Endothelial cell (in vitro differentiated cells): ENCODE results near the gene PAIP1. TPM values are rescaled to one million over a fixed set of nuclear protein-coding genes. Genes with fewer than 3 reads are reported as not detected.

Experiments used
- DNase-seq: peaks from one replicate; pipeline ENCODE4 v3.0.0; 2021; ENCODE audit warnings: low spot score
- H3K27ac Mint-ChIP-seq: one replicate; pipeline ENCODE4 v1.8.0; 2021; ENCODE audit warnings: mixed read lengths, inconsistent platforms; ENCODE audit not compliant: unreplicated experiment
- H3K27me3 Mint-ChIP-seq: one replicate; pipeline ENCODE4 v1.8.0; 2021; ENCODE audit warnings: mild to moderate bottlenecking, moderate library complexity, mixed read lengths, inconsistent platforms; ENCODE audit not compliant: unreplicated experiment
- H3K36me3 Mint-ChIP-seq: one replicate; pipeline ENCODE4 v1.8.0; 2021; ENCODE audit warnings: mild to moderate bottlenecking, low read depth, mixed read lengths, inconsistent platforms; ENCODE audit not compliant: unreplicated experiment
- H3K4me1 Mint-ChIP-seq: one replicate; pipeline ENCODE4 v1.8.0; 2021; ENCODE audit warnings: mild to moderate bottlenecking, mixed read lengths, inconsistent platforms; ENCODE audit not compliant: unreplicated experiment
- H3K4me3 Mint-ChIP-seq: one replicate; pipeline ENCODE4 v1.8.0; 2021; ENCODE audit warnings: mild to moderate bottlenecking, mixed read lengths, inconsistent platforms; ENCODE audit not compliant: unreplicated experiment
- H3K9me3 Mint-ChIP-seq: one replicate; pipeline ENCODE4 v1.8.0; 2021; ENCODE audit warnings: mixed read lengths, inconsistent platforms; ENCODE audit not compliant: unreplicated experiment
- CTCF ChIP-seq: fragments of 200-600 bp; sonication (generic); IDR thresholded peaks from one replicate; pipeline ENCODE4 v1.5.0; 2021; ENCODE audit warnings: antibody characterized with exemption; ENCODE audit not compliant: unreplicated experiment
- total RNA-seq: library from RNA; stranded (reverse); fragmentation: NEBNext Ultra II Directional; extraction: Animal tissue kit (Norgen Biotek cat#: 25700); gene quantifications from one replicate; pipeline ENCODE4 v1.2.1, GENCODE V29; 2021; ENCODE audit not compliant: unreplicated experiment

PAIP1 gene
- total RNA-seq, 1 donor from 2014 or later, result 92.4 TPM

DNA sequence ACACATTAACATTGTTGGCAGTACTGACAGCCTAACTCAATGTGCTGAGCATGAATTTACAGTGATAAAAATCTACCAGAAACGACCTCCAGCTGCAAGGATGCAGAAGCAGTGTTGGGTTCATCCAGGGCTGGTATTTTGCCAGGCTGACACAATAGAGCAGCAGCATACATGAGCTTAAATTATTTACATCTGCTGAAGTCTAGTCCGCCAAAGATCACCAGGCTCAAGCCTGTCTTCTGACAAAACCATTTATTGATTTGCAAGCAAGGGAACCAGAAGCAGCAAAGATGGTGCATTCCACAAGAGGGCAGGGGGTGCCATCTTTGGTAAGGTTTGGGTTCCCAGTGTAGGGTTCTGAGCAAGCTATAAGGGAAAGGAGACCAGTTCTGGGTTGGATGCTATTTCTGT, 33.2 kb downstream of the PAIP1 start:
- Mint-ChIP-seq H3K4me3 (no peak overlapping the region), H3K27me3 (peaks cover 2% of the 10 kb centered on the region), H3K27ac (no peak overlapping the region), H3K9me3 (no peaks in the 10 kb centered on the region), H3K36me3 (peaks cover 51% of the 10 kb centered on the region), H3K4me1 (no peaks in the 10 kb centered on the region)
- TF ChIP-seq CTCF, result no peak
- no peak for DNase-seq

DNA sequence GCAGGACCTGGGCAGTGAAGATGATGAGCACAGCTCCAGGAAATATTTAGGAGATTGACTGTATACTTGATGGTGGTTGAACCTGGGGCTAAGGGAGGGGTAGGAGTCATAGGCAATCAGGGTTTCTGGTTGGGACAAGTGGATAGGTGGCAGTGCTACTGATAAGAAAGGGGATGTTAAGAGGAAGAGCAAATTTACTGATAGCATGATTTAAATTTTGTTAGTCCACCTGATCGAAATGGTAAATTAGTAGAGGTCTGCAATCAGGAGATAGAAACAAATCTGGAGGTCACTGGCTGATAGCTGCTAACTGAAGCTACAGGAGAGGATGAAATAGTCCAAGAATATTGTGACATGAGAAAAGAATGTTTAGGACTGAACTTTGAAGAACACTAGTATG, 36.3 kb downstream of the PAIP1 start:
- no peaks in the 10 kb centered on the region for H3K4me1 Mint-ChIP-seq
- no peak for DNase-seq
- no peak for TF ChIP-seq CTCF
- no peaks in the 10 kb centered on the region for H3K9me3 Mint-ChIP-seq
- peak overlapping the region; percentile 52 for H3K4me3 Mint-ChIP-seq
- H3K27ac Mint-ChIP-seq, result no peak overlapping the region
- peaks cover 2% of the 10 kb centered on the region for H3K27me3 Mint-ChIP-seq
- H3K36me3 Mint-ChIP-seq, result peaks cover 38% of the 10 kb centered on the region

GRCh38 chr5:43515678-43516048, 41.2 kb downstream of the PAIP1 start:
- peak overlapping the region; percentile 95 for H3K4me3 Mint-ChIP-seq
- H3K36me3 Mint-ChIP-seq, result peaks cover 15% of the 10 kb centered on the region
- TF ChIP-seq CTCF, result no peak
- H3K9me3 Mint-ChIP-seq, result no peaks in the 10 kb centered on the region
- peaks cover 10% of the 10 kb centered on the region for H3K27me3 Mint-ChIP-seq
- H3K4me1 Mint-ChIP-seq, result peaks cover 23% of the 10 kb centered on the region
- peak overlapping the region; percentile 98 for H3K27ac Mint-ChIP-seq
- DNase-seq, result no peak

GRCh38 chr5:43514816-43515677, 41.8 kb downstream of the PAIP1 start, which contains the start of gene C5orf34:
Gene C5orf34 (minus strand): TSS chr5:43515148. CDS start chr5:43509339, 5,809 bp downstream.
- Mint-ChIP-seq H3K27ac (peak within 1 kb of the TSS; percentile 98), H3K27me3 (peaks cover 8% of the 10 kb centered on the region), H3K36me3 (peaks cover 11% of the 10 kb centered on the region), H3K4me1 (peaks cover 23% of the 10 kb centered on the region), H3K9me3 (no peaks in the 10 kb centered on the region), H3K4me3 (peak within 1 kb of the TSS; percentile 95)
- TF ChIP-seq CTCF, result no peak
- DNase-seq, result peak; percentile 99

DNA sequence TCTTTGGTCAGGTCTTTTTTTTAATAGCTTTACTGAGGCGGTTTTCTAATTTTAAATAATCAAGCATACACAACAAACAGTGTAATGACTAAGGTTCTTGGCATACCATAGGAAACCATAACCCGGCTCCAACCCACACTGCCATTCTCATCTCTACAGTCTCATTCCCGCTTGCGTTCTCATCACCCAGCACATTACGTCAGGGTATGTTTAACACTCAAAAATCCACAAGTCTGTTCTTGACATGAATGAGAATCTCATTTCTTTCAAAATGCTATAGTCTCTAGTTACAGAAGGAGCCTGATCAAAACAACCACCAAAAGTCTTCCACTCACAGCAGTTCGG, 42.4 kb downstream of the PAIP1 start:
- DNase-seq, result no peak
- Mint-ChIP-seq H3K27me3 (peaks cover 8% of the 10 kb centered on the region), H3K9me3 (no peaks in the 10 kb centered on the region), H3K27ac (peak overlapping the region; percentile 98), H3K4me1 (peaks cover 23% of the 10 kb centered on the region), H3K36me3 (peaks cover 9% of the 10 kb centered on the region), H3K4me3 (peak overlapping the region; percentile 95)
- TF ChIP-seq CTCF, result no peak
